Small intestine (tissue), 7 donors: Measurements from ENCODE around the gene GTF2H3. TPM values are rescaled to one million over a fixed set of nuclear protein-coding genes. Genes with fewer than 3 reads are reported as not detected.

Experiments
- DNase-seq, 2 donors: peaks; one replicate each; pipeline versions ENCODE4 v3.0.0 to v3.0.0-alpha.2; 2013
- FAIRE-seq: peaks from 2 replicates; lab custom pipeline; 2012; peaks lifted over from hg19 to GRCh38; lab: Jason Lieb, UNC
- H3K27ac ChIP-seq, 3 donors: one replicate each; pipeline ENCODE4 v1.5.1; 2013; ENCODE audit warnings: low read length in 2 of 3, mild to moderate bottlenecking in 2 of 3, control low read depth in 1 of 3, inconsistent platforms in 1 of 3, low read depth in 1 of 3, moderate library complexity in 1 of 3
- H3K27me3 ChIP-seq, 3 donors: one replicate each; pipeline ENCODE4 v1.6.1; 2013; ENCODE audit warnings: low read length in 3 of 3, inconsistent platforms in 1 of 3; ENCODE audit not compliant: control insufficient read depth in 3 of 3, insufficient read depth in 3 of 3
- H3K36me3 ChIP-seq, 3 donors: one replicate each; pipeline ENCODE4 v1.6.1; 2013; ENCODE audit warnings: low read length in 3 of 3, inconsistent platforms in 1 of 3, low read depth in 1 of 3, mild to moderate bottlenecking in 1 of 3, moderate library complexity in 1 of 3; ENCODE audit not compliant: control insufficient read depth in 3 of 3, insufficient read depth in 2 of 3
- H3K4me1 ChIP-seq, 3 donors: one replicate each; pipeline ENCODE4 v1.6.1; 2013; ENCODE audit warnings: low read length in 2 of 3, inconsistent platforms in 1 of 3, low read depth in 1 of 3, mild to moderate bottlenecking in 1 of 3, moderate library complexity in 1 of 3; ENCODE audit not compliant: control insufficient read depth in 3 of 3, insufficient read depth in 2 of 3
- H3K4me3 ChIP-seq, 3 donors: one replicate each; pipeline ENCODE4 v1.5.1; 2013; ENCODE audit warnings: low read length in 3 of 3, control low read depth in 1 of 3, inconsistent platforms in 1 of 3, low read depth in 1 of 3, mild to moderate bottlenecking in 1 of 3, moderate library complexity in 1 of 3
- H3K9me3 ChIP-seq, 2 donors: one replicate each; pipeline ENCODE4 v1.6.1; 2013; ENCODE audit warnings: low read depth in 1 of 2, low read length in 1 of 2; ENCODE audit not compliant: control insufficient read depth in 2 of 2, insufficient read depth in 1 of 2
- WGBS, 3 donors: extraction: QIAGEN DNeasy Blood & Tissue Kit; methylation state at CpG; one replicate each; pipeline ENCODE4 v1.1.7; 2013; 5-methylcytosine and 5-hydroxymethylcytosine counted together
- polyA plus RNA-seq, 4 donors: library from polyadenylated mRNA; stranded (reverse) in 3 of 4; unstranded in 1 of 4; fragments of 200-250 nt in 3 of 4; fragments of 120-200 nt in 1 of 4; gene quantifications; one replicate each; pipeline versions ENCODE4 v1.2.1 to v1.2.3, GENCODE V29; 2013
- donor health status: healthy with polysubstance abuse.
- donor health status: control.
- donor health status: control.
- donor health status: Bipolar disorder and iron deficiency.
- donor health status: healthy.

Gene GTF2H3
- polyA plus RNA-seq, 4 donors = 6.7 to 30.6 (median 12.8) TPM

DNA sequence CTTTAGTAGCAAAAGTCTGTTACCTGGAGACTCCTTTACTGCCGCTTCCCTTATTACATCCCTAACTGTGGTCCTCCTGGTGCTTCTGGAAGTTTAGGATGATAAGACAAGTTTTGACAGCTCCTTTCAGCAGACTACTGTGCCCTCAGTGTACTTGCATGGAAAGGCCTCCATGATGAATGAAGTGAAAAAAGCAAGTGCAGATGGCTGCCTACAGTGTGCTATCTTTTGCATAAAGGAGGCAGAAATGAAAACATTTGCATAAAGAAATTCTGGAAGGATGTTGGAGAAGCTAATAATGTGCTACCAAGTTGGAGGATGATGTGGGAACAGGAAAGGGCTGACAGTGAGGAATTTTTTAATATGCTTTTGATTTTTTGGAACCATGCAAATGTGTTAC, 41.8 kb downstream of the GTF2H3 start:
- H3K9me3 ChIP-seq = no peaks in the 10 kb centered on the region
- no peak for DNase-seq
- H3K27ac ChIP-seq = no peak overlapping the region
- peaks cover 0 to 33% (median 2%) of the 10 kb centered on the region in 3 donors for H3K36me3 ChIP-seq
- H3K4me3 ChIP-seq = no peak overlapping the region
- FAIRE-seq = no peak
- peaks cover 0 to 3% (median 0%) of the 10 kb centered on the region in 3 donors for H3K4me1 ChIP-seq
- WGBS, 3 donors = 87 to 100% (median 100%) methylated on average over 1 of the region's 1 CpG
- H3K27me3 ChIP-seq = no peaks in the 10 kb centered on the region

DNA sequence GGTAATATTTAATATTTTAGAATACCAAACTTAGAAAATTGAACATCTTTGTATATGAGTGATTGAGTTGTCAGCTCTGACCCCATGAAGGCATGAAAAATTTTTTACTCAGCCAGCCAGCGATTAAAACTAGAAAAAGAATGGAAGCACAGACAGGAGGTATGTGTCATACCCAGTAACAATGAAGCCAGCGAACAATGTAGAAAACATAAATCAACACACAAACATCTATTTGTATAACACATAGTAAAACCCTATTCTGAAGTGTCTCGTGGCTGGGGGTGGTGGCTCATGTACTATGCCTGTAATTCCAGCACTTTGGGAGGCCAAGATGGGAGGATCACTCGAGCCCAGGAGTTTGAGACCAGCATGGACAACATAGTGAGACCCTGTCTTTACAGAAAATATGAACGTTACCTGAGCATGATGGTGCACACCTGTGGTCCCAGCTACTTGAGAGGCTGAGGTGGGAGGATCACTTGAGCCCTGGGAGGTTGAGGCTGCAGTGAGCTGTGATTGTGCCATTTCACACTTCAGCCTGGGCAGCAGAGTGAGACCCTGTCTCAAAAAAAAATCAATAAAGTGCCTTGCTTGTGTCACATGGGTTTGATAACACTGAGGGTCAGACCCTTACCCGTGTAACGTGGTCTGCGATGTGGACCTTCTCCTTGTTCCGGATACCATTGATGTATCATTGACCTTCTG, 43.1 kb downstream of the GTF2H3 start:
- FAIRE-seq (no peak), DNase-seq (no peak)
- H3K27me3 ChIP-seq = no peaks in the 10 kb centered on the region
- H3K4me1 ChIP-seq = no peaks in the 10 kb centered on the region
- H3K36me3 ChIP-seq = peaks cover 2 to 35% (median 3%) of the 10 kb centered on the region in 3 donors
- no peak overlapping the region for H3K27ac ChIP-seq
- no peak overlapping the region for H3K4me3 ChIP-seq
- 91 to 93% (median 93%) methylated on average over 9 of the region's 9 CpGs for WGBS, 3 donors
- no peaks in the 10 kb centered on the region for H3K9me3 ChIP-seq

DNA sequence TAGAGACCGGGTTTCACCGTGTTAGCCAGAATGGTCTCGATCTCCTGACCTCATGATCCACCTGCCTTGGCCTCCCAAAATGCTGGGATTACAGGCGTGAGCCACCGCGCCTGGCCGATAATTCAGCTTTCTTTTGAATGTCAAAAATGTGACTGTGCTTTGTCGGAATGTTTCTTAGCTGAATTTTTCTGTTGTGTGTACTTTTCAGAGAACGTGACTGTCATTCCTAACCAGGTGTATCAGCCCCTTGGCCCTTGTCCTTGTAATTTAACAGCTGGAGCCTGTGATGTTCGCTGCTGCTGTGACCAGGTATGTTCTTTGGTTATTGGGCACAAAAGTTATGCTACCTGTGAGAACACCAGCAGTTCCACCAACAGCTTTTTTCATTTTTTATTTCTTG, 45.4 kb downstream of the GTF2H3 start:
- peaks cover 2 to 39% (median 3%) of the 10 kb centered on the region in 3 donors for H3K36me3 ChIP-seq
- H3K9me3 ChIP-seq = no peaks in the 10 kb centered on the region
- 94 to 97% (median 96%) methylated on average over 10 of the region's 10 CpGs for WGBS, 3 donors
- FAIRE-seq (no peak), DNase-seq (no peak)
- H3K27ac ChIP-seq = no peak overlapping the region
- no peaks in the 10 kb centered on the region for H3K27me3 ChIP-seq
- H3K4me3 ChIP-seq = no peak overlapping the region
- H3K4me1 ChIP-seq = no peaks in the 10 kb centered on the region

DNA sequence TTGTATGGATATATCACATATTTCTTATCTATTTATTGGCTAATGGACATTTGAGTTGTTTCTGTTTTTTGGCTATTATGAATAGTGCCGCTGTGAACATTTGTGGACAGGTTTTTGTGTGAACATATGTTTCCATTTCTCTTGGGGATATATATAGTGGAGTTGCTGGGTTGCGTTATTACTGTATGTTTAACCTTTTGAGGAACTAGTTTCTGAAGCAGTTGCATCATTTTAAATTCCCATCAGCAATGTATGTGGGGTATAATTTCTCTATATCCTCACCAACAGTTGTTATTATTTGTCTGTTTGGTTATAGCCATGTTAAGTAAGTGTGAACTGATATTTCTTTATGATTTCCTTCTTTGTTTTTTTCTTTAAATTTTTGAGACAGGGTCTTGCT, 48.0 kb downstream of the GTF2H3 start:
- Histone ChIP-seq H3K4me3 (no peak overlapping the region), H3K36me3 (peaks cover 2 to 28% (median 3%) of the 10 kb centered on the region in 3 donors), H3K27ac (no peak overlapping the region), H3K27me3 (no peaks in the 10 kb centered on the region), H3K9me3 (no peaks in the 10 kb centered on the region), H3K4me1 (no peaks in the 10 kb centered on the region)
- DNase-seq (no peak), FAIRE-seq (no peak)
- 83 to 99% (median 86%) methylated on average over 2 of the region's 2 CpGs for WGBS, 3 donors

DNA sequence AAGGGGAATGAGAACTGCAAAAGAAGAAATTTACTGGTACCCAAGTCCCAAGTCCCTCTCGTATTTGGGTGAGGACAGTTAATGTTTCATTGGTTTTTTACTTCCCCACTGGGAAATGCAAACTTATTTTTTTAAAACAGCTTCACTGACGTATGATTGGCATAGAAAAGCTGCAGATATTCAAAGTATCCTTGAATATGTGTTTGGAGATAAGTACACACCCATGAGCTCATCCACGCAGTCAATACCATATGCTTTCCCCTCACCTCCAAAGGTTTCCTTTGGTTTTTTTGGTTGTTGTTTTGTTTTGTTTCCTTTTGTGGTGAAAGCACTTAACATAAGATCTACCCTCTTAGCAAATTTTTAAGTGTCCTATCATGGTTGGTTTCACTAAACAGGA, 50.3 kb downstream of the GTF2H3 start:
- H3K4me1 ChIP-seq = no peaks in the 10 kb centered on the region
- no peak overlapping the region for H3K4me3 ChIP-seq
- H3K9me3 ChIP-seq = no peaks in the 10 kb centered on the region
- H3K36me3 ChIP-seq = peaks cover 0 to 27% (median 3%) of the 10 kb centered on the region in 3 donors
- no peak overlapping the region for H3K27ac ChIP-seq
- FAIRE-seq = no peak
- WGBS, 3 donors = 78 to 90% (median 86%) methylated on average over 3 of the region's 3 CpGs
- DNase-seq = no peak
- no peaks in the 10 kb centered on the region for H3K27me3 ChIP-seq

DNA sequence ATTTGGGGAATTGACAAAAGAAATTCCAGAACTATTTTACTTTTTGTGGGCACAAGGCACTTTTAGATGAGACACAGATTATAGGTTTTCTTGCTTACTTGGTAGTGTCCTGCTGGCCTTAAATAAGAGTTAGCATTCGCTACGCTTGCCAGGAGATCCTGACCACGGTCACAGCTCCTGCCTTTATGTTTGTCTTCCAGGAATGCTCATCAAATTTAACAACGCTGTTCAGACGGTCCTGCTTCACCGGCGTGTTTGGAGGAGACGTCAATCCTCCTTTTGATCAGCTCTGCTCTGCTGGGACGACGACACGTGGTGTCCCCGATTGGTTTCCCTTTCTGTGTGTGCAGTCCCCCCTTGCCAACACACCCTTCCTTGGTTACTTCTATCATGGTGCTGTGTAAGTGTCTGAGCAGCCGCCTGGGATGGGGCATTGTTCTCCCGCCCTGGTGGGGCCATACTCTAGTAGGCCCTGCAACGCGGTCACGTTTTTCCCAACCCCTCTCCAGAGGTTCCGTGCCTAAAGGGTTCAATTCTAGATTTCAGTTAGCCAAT, 53.1 kb downstream of the GTF2H3 start:
- FAIRE-seq (no peak), DNase-seq (no peak)
- no peaks in the 10 kb centered on the region for H3K9me3 ChIP-seq
- H3K36me3 ChIP-seq = peaks cover 0 to 29% (median 0%) of the 10 kb centered on the region in 3 donors
- no peak overlapping the region for H3K27ac ChIP-seq
- H3K4me1 ChIP-seq = no peaks in the 10 kb centered on the region
- no peak overlapping the region for H3K4me3 ChIP-seq
- H3K27me3 ChIP-seq = no peaks in the 10 kb centered on the region
- whole genome bisulfite sequencing, 3 donors = 96 to 98% (median 96%) methylated on average over 18 of the region's 18 CpGs

DNA sequence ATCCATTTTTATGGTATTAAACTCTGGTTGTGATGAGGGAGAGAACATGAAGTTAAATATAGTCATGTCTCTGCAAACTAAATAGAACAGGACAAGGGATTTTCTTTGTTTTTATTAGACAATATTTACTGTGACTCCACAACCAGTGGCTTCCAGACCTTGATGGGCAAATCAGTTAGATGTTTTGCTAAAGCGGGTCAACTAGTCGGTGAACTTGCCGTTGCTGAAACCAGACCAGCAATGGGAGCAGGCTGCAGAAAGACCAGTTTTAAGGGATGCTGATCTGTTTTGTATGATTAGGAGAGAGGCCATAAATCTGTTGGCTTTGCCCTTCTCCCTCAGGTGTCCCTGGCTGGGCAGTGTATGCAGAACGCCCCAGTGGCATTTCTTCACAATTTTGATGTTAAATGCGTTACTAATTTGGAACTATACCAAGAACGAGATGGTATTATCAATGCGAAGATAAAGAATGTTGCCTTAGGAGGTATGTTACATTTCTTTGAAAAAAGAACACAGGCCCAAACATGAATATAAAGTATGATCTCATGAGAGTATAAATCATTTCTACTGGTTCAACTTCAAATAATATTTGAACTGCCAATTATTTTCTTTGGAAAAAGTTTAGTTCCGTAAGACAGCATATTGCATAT, 56.7 kb downstream of the GTF2H3 start:
- WGBS, 3 donors = 91 to 93% (median 91%) methylated on average over 8 of the region's 8 CpGs
- FAIRE-seq (no peak), DNase-seq (no peak)
- Histone ChIP-seq H3K27ac (no peak overlapping the region), H3K4me3 (no peak overlapping the region), H3K27me3 (no peaks in the 10 kb centered on the region), H3K4me1 (no peaks in the 10 kb centered on the region), H3K9me3 (no peaks in the 10 kb centered on the region), H3K36me3 (peaks cover 0 to 26% (median 0%) of the 10 kb centered on the region in 3 donors)

DNA sequence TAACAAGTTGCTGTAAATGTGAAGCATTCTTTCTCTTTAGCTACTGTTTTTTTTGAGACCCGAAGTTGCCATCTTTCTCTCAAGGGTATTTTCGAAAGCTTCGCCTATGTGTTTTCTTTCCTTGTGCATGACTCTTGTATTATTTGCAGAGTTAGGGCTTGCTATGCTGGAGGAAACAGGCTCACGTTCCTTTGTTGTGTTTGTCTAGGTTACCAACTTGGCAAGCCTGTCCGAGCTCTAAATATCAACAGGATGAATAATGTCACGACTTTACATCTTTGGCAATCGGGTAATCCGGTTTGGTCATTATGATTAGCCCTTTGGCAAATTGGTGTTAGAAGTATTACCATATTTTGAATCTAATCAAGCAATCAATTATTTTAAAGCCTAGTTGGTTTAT, 62.6 kb downstream of the GTF2H3 start:
- FAIRE-seq (no peak), DNase-seq (no peak)
- WGBS, 3 donors = 18 to 61% (median 45%) methylated on average over 8 of the region's 8 CpGs
- Histone ChIP-seq H3K9me3 (no peaks in the 10 kb centered on the region), H3K36me3 (peaks cover 0 to 41% (median 5%) of the 10 kb centered on the region in 3 donors), H3K4me1 (no peaks in the 10 kb centered on the region), H3K27ac (no peak overlapping the region), H3K4me3 (no peak overlapping the region), H3K27me3 (no peaks in the 10 kb centered on the region)
